HG02798 (cell line): ENCODE data around the gene MC4R.

ENCODE experiments used
- ATAC-seq: cut with Tn5 transposase; IDR thresholded peaks from one replicate; pipeline ENCODE4 v1.9.1; 2021; ENCODE audit warnings: mild to moderate bottlenecking; ENCODE audit not compliant: unreplicated experiment, poor library complexity

Gene MC4R

GRCh38 chr18:60331890-60332289, 40.7 kb downstream of the MC4R start:
- ATAC-seq, result no peak

- no peak for ATAC-seq
Measured at GRCh38 chr18:60329131-60329530, 43.4 kb downstream of the MC4R start.

DNA sequence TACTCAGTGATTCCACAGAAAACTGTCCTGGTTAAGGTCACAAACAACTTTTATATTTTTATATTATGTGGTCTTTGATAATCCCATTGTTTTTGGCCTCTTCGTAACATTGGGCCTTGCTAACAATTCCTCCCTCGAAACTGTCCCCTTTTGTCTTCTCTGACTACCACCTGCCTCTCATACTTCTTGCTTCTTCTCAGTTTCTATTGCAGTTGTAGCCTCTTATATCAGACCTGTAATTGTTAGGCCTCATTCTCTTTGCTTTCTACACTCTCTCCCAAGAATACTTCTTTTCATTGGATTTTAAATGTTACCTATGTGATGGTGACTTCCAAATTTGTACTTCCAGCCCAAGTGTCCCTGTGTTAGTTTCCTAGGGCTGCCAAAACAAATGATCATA, 44.7 kb downstream of the MC4R start:
- ATAC-seq, result no peak

DNA sequence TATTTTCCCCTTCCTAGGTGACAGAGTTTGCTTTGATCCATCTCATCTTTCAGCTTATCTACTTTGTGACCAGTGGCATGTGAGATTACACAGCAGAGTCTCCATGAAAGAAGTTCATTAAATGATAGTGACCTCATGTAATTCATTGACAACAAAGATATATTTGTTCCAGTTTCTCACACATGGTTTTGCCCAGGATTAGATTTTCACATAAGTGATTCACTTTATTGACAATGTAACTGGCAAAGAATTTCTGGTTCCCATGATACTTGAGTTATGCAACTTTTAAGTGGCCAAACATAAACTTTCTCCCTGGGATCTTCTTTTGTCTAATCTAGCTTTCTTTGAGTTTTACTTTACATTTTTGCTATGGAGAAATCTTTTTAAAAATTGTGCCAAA, 50.0 kb downstream of the MC4R start:
- ATAC-seq, result no peak
